CD4-positive, alpha-beta T cell (primary cell): ENCODE data around the gene PHACTR4. TPM values are rescaled to one million over a fixed set of nuclear protein-coding genes. Genes with fewer than 3 reads are reported as not detected.

Experiments
- ATAC-seq: fragments of 200-7000 bp; cut with Tn5 transposase; one replicate; pipeline ENCODE4 v1.10.0; 2022; ENCODE audit warnings: mild to moderate bottlenecking; ENCODE audit not compliant: poor library complexity
- CTCF ChIA-PET: fragments of 350-600 bp; sonication (Branson Sonifier 250); formaldehyde crosslinking; loops from one replicate; lab custom pipeline; 2021; ENCODE audit warnings: antibody characterized with exemption, inconsistent platforms; lab: Charles Lee
- POLR2A ChIA-PET: fragments of 350-600 bp; sonication (Branson Sonifier 250); formaldehyde crosslinking; loops from one replicate; lab custom pipeline; 2021; ENCODE audit warnings: antibody characterized with exemption, inconsistent platforms; lab: Charles Lee
- DNase-seq, 14 experiments: peaks; one replicate each; pipeline ENCODE4 v3.0.0-alpha.2; 2013 to 2020; ENCODE audit warnings: mixed read lengths in 2 of 14
- H3K27ac ChIP-seq, 2 donors: one replicate each; pipeline versions ENCODE4 v1.5.1 to v1.7.0; 2013; ENCODE audit warnings: low read length in 2 of 2, low read depth in 1 of 2, mild to moderate bottlenecking in 1 of 2
- H3K27me3 ChIP-seq, 2 experiments: 1 replicate in 1 of 2; 2 replicates in 1 of 2; pipeline versions ENCODE4 v1.6.1 to v1.7.0; 2013; ENCODE audit warnings: low read length in 2 of 2, control low read depth in 1 of 2, mild to moderate bottlenecking in 1 of 2, moderate library complexity in 1 of 2; ENCODE audit not compliant: insufficient read depth in 2 of 2, control insufficient read depth in 1 of 2
- H3K36me3 ChIP-seq: one replicate; pipeline ENCODE4 v1.6.1; 2013; ENCODE audit warnings: low read length, control low read depth; ENCODE audit not compliant: insufficient read depth
- H3K4me1 ChIP-seq: one replicate; pipeline ENCODE4 v1.6.1; 2013; ENCODE audit warnings: low read length, control low read depth; ENCODE audit not compliant: insufficient read depth
- H3K4me3 ChIP-seq: one replicate; pipeline ENCODE4 v1.5.1; 2013; ENCODE audit warnings: mild to moderate bottlenecking, low read length, moderate library complexity
- H3K9me3 ChIP-seq, 2 experiments: 1 replicate in 1 of 2; 2 replicates in 1 of 2; pipeline versions ENCODE4 v1.6.1 to v1.7.0; 2013; ENCODE audit warnings: low read length in 2 of 2, mild to moderate bottlenecking in 2 of 2, control low read depth in 1 of 2, moderate library complexity in 1 of 2; ENCODE audit not compliant: control insufficient read depth in 1 of 2, insufficient read depth in 1 of 2
- H3K27ac Mint-ChIP-seq: one replicate; pipeline ENCODE4 v1.8.0; 2020; ENCODE audit warnings: mixed read lengths
- H3K27me3 Mint-ChIP-seq: one replicate; pipeline ENCODE4 v1.8.0; 2021; ENCODE audit warnings: mixed read lengths
- H3K36me3 Mint-ChIP-seq: one replicate; pipeline ENCODE4 v1.8.0; 2021; ENCODE audit warnings: low read depth, mixed read lengths
- H3K4me1 Mint-ChIP-seq: one replicate; pipeline ENCODE4 v1.8.0; 2021; ENCODE audit warnings: low read depth, mixed read lengths
- H3K4me3 Mint-ChIP-seq: one replicate; pipeline ENCODE4 v1.8.0; 2020; ENCODE audit warnings: mild to moderate bottlenecking, mixed read lengths
- H3K9me3 Mint-ChIP-seq: one replicate; pipeline ENCODE4 v1.8.0; 2020; ENCODE audit warnings: mixed read lengths
- intact Hi-C, 2 experiments: fragments of 100-400 bp; cut with DNase I in 1 of 2; cut with micrococcal nuclease in 1 of 2; formaldehyde crosslinking; loops; one replicate each; pipeline versions ENCODE4 v1.15.1 to v1.9.0; 2023 to 2025; cut with DNase I, micrococcal nuclease
- total RNA-seq, 174 experiments: library from RNA in 2 of 174; stranded (reverse) in 2 of 174; gene quantifications; one replicate each; pipeline ENCODE4 v1.2.3 and lab custom pipeline; 2021 to 2026
- TF ChIP-seq, protein P1 (sequence below): fragments of 200-600 bp; IDR thresholded peaks from one replicate; pipeline ENCODE4 v1.8.0; 2022; ENCODE audit warnings: antibody characterized with exemption, mild to moderate bottlenecking

The PHACTR4 gene
- total RNA-seq, 2 experiments from 2014 or later = 26.0 to 26.3 TPM

DNA sequence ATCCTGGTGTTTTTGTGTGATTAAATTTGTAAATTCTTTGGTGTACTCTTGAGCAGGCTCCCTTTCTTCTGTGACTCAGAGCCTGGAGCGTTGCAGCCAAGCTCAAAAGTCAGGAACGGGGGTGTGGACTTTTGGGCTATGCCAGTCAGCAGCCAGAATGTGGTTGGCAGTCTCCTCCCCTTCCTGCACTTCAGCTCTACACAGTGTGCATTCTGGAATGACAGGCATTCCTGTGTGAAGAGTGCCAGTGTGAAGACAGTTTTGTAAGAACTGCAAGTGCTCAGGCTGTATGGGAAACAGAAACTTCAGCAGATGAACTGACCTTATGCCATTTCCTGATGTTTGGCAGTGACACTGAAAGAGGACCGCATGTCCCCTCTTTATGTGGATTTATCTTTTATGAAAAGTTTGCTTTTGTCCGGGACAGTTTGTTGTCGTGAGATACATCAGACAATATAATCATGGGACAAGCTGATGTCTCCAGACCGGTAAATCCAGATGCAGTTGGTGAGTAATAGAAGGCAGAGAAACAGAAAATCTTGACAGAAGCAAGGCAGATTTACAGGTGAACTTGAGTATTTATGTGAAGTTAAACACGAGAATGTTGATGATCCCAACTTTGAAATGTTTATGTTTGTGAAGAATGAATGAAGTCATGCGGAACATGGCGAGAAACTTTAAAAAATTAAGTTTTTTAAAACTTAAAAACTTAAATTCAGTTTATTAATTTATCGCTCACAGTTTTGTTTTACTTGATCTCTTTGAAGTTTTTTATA lies 68.6 kb downstream of the PHACTR4 start:
- ATAC-seq = peak; percentile 39
- no peaks in the 10 kb centered on the region for H3K27me3 Mint-ChIP-seq
- no peaks in the 10 kb centered on the region for H3K27me3 ChIP-seq
- no peak overlapping the region for H3K27ac Mint-ChIP-seq
- H3K4me3 ChIP-seq = no peak overlapping the region
- H3K4me1 ChIP-seq = peaks cover 5% of the 10 kb centered on the region
- intact Hi-C loops = no loop called here
- H3K36me3 Mint-ChIP-seq = peaks cover 4% of the 10 kb centered on the region
- peaks cover 0 to 1% of the 10 kb centered on the region in 2 experiments for H3K9me3 ChIP-seq
- H3K4me3 Mint-ChIP-seq = no peak overlapping the region
- peaks cover 12% of the 10 kb centered on the region for H3K4me1 Mint-ChIP-seq
- DNase-seq = peak in 4 of 14 experiments; percentile 3 to 49 (median 32)
- TF ChIP-seq, protein P1, sequence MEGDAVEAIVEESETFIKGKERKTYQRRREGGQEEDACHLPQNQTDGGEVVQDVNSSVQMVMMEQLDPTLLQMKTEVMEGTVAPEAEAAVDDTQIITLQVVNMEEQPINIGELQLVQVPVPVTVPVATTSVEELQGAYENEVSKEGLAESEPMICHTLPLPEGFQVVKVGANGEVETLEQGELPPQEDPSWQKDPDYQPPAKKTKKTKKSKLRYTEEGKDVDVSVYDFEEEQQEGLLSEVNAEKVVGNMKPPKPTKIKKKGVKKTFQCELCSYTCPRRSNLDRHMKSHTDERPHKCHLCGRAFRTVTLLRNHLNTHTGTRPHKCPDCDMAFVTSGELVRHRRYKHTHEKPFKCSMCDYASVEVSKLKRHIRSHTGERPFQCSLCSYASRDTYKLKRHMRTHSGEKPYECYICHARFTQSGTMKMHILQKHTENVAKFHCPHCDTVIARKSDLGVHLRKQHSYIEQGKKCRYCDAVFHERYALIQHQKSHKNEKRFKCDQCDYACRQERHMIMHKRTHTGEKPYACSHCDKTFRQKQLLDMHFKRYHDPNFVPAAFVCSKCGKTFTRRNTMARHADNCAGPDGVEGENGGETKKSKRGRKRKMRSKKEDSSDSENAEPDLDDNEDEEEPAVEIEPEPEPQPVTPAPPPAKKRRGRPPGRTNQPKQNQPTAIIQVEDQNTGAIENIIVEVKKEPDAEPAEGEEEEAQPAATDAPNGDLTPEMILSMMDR = no peak
- peaks cover 3% of the 10 kb centered on the region for H3K36me3 ChIP-seq
- no peaks in the 10 kb centered on the region for H3K9me3 Mint-ChIP-seq
- no peak overlapping the region for H3K27ac ChIP-seq
- ChIA-PET POLR2A (interaction anchor here (1.1 kb wide), 1 partner anchor 110 kb away, joined by 3 read pairs; the partner anchor contains the start of gene MED18), CTCF (no interaction called here)

DNA sequence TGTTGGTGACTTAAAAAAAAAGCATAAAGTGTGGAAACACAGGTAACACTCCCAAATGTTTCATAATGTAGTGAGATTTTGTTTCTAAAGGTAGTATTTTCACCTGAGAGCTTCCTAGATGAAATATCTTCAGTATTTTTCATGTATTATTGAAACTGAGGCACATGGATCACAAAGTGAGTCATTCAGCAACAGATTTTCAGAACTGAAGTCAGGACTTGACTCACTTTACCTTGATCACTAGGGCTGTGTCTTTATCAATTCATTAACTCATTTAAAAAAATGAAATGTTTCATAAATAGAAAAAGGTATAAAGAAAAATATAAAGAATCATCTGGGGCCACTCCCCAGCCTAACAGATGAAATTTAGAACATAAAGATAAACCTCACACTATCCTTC lies 69.8 kb downstream of the PHACTR4 start:
- peaks cover 0 to 5% of the 10 kb centered on the region in 2 experiments for H3K9me3 ChIP-seq
- H3K9me3 Mint-ChIP-seq = no peaks in the 10 kb centered on the region
- H3K27me3 ChIP-seq = no peaks in the 10 kb centered on the region
- CTCF ChIA-PET = no interaction called here
- H3K4me3 Mint-ChIP-seq = no peak overlapping the region
- DNase-seq = no peak
- H3K4me1 Mint-ChIP-seq = peaks cover 17% of the 10 kb centered on the region
- ATAC-seq = no peak
- H3K27me3 Mint-ChIP-seq = no peaks in the 10 kb centered on the region
- TF ChIP-seq, protein P1 = no peak
- no peak overlapping the region for H3K27ac Mint-ChIP-seq
- POLR2A ChIA-PET = no interaction called here
- H3K4me1 ChIP-seq = peaks cover 5% of the 10 kb centered on the region
- H3K4me3 ChIP-seq = no peak overlapping the region
- peaks cover 12% of the 10 kb centered on the region for H3K36me3 Mint-ChIP-seq
- H3K36me3 ChIP-seq = peaks cover 3% of the 10 kb centered on the region
- H3K27ac ChIP-seq = no peak overlapping the region
- intact Hi-C loops = no loop called here

DNA sequence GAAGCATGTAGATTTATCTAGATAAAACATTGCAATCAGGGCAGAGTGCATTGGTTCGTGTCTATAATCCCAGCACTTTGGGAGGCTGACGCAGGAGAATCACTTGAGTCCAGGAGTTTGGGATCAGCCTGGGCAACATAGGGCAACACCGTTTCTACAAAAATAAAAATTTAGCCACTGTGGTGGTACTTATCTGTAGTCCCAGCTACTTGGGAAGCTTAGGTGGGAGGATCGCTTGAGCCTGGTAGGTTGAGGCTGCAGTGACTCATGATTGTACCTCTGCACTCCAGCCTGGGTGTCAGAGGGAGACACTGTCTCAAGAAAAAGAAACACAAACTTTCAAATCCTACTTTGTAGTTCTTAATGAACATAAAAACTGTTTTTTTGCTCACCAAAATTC lies 72.1 kb downstream of the PHACTR4 start:
- H3K27me3 Mint-ChIP-seq = no peaks in the 10 kb centered on the region
- H3K36me3 Mint-ChIP-seq = peaks cover 12% of the 10 kb centered on the region
- H3K9me3 Mint-ChIP-seq = no peaks in the 10 kb centered on the region
- peaks cover 17% of the 10 kb centered on the region for H3K4me1 Mint-ChIP-seq
- Histone ChIP-seq H3K4me3 (no peak overlapping the region), H3K27me3 (no peaks in the 10 kb centered on the region), H3K36me3 (no peaks in the 10 kb centered on the region), H3K27ac (no peak overlapping the region), H3K4me1 (peaks cover 5% of the 10 kb centered on the region), H3K9me3 (peaks cover 0 to 5% of the 10 kb centered on the region in 2 experiments)
- DNase-seq = no peak
- ChIA-PET POLR2A (interaction anchor here (0.6 kb wide), 1 partner anchor 211 kb away, joined by 3 read pairs; no protein-coding TSS in a partner anchor), CTCF (no interaction called here)
- intact Hi-C loops = no loop called here
- no peak overlapping the region for H3K27ac Mint-ChIP-seq
- no peak for ATAC-seq
- TF ChIP-seq, protein P1 = no peak
- no peak overlapping the region for H3K4me3 Mint-ChIP-seq
